ENCODE data around the gene STK39.

Gene STK39

GRCh38 chr2:168241746-168242145 lies 5.6 kb downstream of the STK39 start:
- DNase-seq: no peak

DNA sequence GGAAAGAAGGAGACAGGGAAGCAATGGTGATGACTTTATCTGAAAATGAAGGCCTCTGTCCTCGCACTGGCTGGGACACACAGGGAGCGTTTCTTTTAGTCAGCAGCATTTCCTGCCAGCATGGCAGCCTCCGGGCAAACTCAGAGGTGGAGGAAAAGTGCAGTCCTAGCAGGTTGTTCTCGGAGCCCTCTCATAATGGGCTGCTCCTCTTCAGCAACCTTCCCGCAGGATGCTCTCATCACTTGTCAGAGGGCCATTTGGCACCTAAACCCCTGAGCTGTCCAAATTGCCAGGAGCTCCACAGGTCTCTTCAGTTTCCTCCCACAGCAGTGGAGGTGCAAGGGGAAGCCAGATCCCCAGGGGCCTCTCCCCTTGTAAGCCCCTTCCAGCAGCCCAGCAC lies 6.2 kb downstream of the STK39 start:
- DNase-seq: no peak

DNA sequence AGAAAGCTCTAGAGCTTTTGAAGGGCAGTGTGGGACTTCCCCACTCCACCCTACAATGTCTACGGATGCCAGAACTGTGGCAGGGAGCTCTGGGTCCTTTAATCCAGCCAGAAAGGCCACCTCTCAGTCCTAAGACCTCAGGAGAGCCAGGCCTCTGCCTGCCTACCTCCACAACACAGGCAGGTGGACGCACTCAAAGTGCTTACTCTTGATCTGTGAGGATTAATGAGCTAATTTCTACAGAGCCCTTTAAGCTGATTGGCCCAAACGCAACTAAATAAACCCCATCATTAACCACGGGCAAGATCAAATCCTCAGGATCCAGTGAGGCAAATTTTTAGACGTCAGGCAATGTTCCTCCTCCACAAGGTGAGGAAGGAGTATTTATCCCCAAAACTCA lies 8.1 kb downstream of the STK39 start:
- DNase-seq: no peak

- no peak for DNase-seq
Measured at GRCh38 chr2:168237741-168238140, 9.7 kb downstream of the STK39 start.

- no peak for DNase-seq
Measured at GRCh38 chr2:168234407-168235085, 12.8 kb downstream of the STK39 start.

DNA sequence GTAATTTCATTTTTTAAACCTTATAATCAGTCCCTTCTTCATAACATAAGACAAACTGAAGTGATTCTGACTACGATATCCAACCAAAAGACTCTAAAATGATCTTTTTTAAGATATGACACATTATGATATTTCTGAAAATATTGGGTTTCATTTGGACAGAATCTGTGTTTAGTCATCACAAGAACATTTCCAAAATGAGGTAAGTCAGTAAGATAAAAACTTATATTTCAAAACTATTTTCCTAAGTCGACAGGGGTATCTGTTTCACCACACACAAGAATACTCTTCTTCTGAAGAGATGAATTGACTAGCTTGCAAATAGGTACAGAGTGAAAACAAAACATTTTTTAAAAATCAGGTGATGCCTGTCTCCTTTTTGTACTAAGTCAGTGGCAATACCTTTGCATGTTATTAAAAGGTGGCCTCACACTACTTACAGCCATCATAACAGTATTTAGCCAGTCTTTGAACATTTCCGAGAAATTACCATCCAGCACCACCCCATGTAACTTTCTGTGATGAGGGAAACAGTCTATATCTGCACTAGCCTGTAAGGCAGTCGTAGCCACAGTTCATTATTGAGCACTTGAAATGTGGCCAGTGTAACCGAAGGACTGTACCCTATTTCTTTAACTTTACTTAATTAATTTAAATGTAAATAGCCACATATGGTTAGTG lies 13.5 kb downstream of the STK39 start:
- no peak for DNase-seq

- no peak for DNase-seq
Measured at GRCh38 chr2:168233166-168233565, 14.2 kb downstream of the STK39 start.

GRCh38 chr2:168231609-168232241 lies 15.7 kb downstream of the STK39 start:
- no peak for DNase-seq

DNA sequence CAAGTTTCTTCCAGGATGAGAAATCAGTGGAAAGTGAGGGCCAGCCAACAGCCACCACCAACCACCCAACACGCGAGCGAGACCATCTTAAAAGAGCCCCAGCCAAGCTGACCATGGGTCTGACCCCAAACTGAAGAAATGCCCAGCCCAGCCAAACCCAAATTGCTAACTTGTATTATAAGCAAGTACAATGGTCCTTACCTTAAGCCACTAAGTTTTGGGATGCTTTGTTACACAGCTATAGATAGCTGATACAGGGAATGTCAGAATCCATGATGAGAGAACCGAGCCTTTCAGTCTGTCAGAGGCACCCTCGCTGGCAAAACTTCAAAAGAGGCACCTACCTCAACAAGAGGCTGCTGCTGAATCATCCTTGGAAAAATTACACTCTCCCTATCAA lies 17.0 kb downstream of the STK39 start:
- no peak for DNase-seq

GRCh38 chr2:168224346-168224745 lies 23.0 kb downstream of the STK39 start:
- DNase-seq: no peak

- DNase-seq: no peak
Measured at GRCh38 chr2:168222088-168222487, 25.3 kb downstream of the STK39 start.

- DNase-seq: no peak
Measured at GRCh38 chr2:168220965-168221819, 26.2 kb downstream of the STK39 start.

GRCh38 chr2:168217920-168218319 lies 29.5 kb downstream of the STK39 start:
- DNase-seq: no peak

GRCh38 chr2:168216351-168217005 lies 30.9 kb downstream of the STK39 start:
- no peak for DNase-seq

DNA sequence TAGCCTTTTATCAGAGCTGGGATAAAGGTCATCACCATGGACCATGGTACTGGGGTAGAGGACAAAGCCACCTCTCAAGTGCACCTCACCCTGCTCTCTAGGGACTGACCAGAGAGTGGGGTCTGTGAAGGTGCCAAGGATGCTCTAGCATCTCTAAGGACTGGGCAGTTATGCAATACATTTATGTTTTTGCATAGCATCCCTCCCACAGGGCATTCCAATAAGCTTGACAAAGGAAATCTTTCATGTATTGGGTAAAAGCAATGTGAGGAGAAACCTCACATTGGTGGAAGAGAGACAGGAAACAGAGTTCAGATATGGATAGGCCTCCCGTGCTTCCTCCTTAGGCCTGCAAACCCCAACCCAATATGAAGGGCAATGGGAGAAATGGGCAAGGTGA lies 31.6 kb downstream of the STK39 start:
- DNase-seq: no peak

GRCh38 chr2:168212866-168213265 lies 34.5 kb downstream of the STK39 start:
- no peak for DNase-seq

DNA sequence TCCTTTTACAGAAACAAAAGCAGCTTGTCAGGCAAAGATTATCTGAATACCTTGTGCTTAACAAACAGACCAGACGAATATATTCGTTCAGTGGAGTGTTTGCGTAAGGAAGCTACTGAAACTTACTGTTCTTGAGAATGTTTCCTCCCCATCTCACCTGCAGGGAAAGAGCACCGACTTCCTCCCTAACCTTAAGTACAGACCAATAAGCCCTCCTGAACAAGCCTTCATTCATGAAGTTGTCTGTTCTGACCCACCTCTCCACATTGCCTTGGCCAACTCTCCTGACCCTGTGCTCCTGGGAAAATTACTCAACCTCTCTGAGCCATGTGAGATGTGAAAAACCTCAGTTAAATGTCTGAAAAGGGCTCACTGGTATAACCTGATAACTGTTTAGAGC lies 35.2 kb downstream of the STK39 start:
- no peak for DNase-seq

- peak; percentile 75 for DNase-seq
Measured at GRCh38 chr2:168211664-168212163, 35.7 kb downstream of the STK39 start.

- DNase-seq: no peak
Measured at GRCh38 chr2:168210895-168211570, 36.4 kb downstream of the STK39 start.

GRCh38 chr2:168210216-168210894 lies 37.0 kb downstream of the STK39 start:
- peak; percentile 23 for DNase-seq

DNA sequence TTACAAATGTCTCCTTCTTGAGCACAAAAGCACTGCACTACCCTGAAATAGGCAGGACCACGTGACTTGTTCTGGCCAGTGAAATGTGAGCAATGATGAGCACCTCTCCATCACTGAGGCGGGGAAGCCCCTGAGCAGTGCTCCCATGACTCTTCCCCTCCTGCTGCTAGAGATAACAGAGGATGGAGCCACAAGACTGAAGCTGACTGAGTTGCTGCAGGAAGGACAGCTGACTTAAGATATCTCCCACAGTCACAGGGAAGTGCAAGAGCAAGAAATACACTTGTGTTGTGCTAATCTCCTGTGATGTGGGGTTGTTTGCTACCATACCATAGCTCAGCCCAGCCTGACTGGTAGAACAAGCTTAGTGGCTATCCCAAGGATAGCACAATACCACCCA lies 38.7 kb downstream of the STK39 start:
- peak; percentile 53 for DNase-seq

Data from stimulated activated CD4-positive, alpha-beta T cell treated with anti-CD3 and anti-CD28 coated beads, Interleukin-1b, Interleukin-23, amount 100 ng/mL, for 48 hours (primary cell).